NCI-H2029 (cell line): Measurements from ENCODE around the gene DMPK.
A peak's percentile ranks its signal among the peaks of the same experiment; 100 is the strongest.

Experiments used
- DNase-seq: peaks from one replicate; lab custom pipeline; 2025; lab: John Stamatoyannopoulos, UW

DMPK gene

GRCh38 chr19:45785781-45786532, 3.7 kb upstream of the DMPK start:
- DNase-seq: no peak

GRCh38 chr19:45785097-45785496, 2.8 kb upstream of the DMPK start:
- DNase-seq: no peak

- no peak for DNase-seq
Observed at GRCh38 chr19:45784096-45784495, 1.8 kb upstream of the DMPK start.

- DNase-seq: no peak
Observed at GRCh38 chr19:45782820-45783785, 813 bp upstream of the DMPK start.

GRCh38 chr19:45781214-45782161, 802 bp downstream of the DMPK start:
- peak; percentile 81 for DNase-seq

GRCh38 chr19:45780448-45781213, 1.7 kb downstream of the DMPK start:
- peak; percentile 27 for DNase-seq

GRCh38 chr19:45780146-45780447, 2.2 kb downstream of the DMPK start:
- no peak for DNase-seq

- DNase-seq: peak; percentile 90
Observed at GRCh38 chr19:45779231-45780145, 2.8 kb downstream of the DMPK start.

- no peak for DNase-seq
Observed at GRCh38 chr19:45778010-45778661, 4.2 kb downstream of the DMPK start.

- DNase-seq: no peak
Observed at GRCh38 chr19:45777395-45777961, 4.8 kb downstream of the DMPK start.

- DNase-seq: no peak
Observed at GRCh38 chr19:45774765-45775164, 7.5 kb downstream of the DMPK start.

- DNase-seq: no peak
Observed at GRCh38 chr19:45773384-45773783, 8.9 kb downstream of the DMPK start.

GRCh38 chr19:45772912-45773311, 9.4 kb downstream of the DMPK start:
- no peak for DNase-seq

- DNase-seq: no peak
Observed at GRCh38 chr19:45772130-45772840, 10.0 kb downstream of the DMPK start.

GRCh38 chr19:45771311-45771933, 10.9 kb downstream of the DMPK start:
- DNase-seq: no peak

GRCh38 chr19:45770192-45771101, 11.8 kb downstream of the DMPK start:
- DNase-seq: peak; percentile 99

- no peak for DNase-seq
Observed at GRCh38 chr19:45769821-45770191, 12.5 kb downstream of the DMPK start.
